Measurements from ENCODE around the gene ZNF407.
A peak's percentile ranks its signal among the peaks of the same experiment; 100 is the strongest.

The ZNF407 gene

GRCh38 chr18:74775239-74775638 lies 177.6 kb downstream of the ZNF407 start:
- no peak overlapping the region for H3K4me3 ChIP-seq (replicated peaks in 1 of 2; ENCODE audit: low read depth in 2 of 2, low read length in 2 of 2)
- peak; percentile 21 to 70 for DNase-seq (ENCODE audit: low read depth in 2 of 2)
- TF ChIP-seq CTCF (IDR thresholded peaks at IDR 0.05; ENCODE audit: low read depth, low read length), result no peak

GRCh38 chr18:74778191-74778847 lies 180.6 kb downstream of the ZNF407 start:
- no peak overlapping the region for H3K4me3 ChIP-seq (replicated peaks in 1 of 2; ENCODE audit: low read depth in 2 of 2, low read length in 2 of 2)
- no peak for TF ChIP-seq CTCF (IDR thresholded peaks at IDR 0.05; ENCODE audit: low read depth, low read length)
- DNase-seq (ENCODE audit: low read depth in 2 of 2), result peak; percentile 14 to 25

- no peak for DNase-seq (ENCODE audit: low read depth in 2 of 2)
- TF ChIP-seq CTCF (IDR thresholded peaks at IDR 0.05; ENCODE audit: low read depth, low read length), result no peak
- H3K4me3 ChIP-seq (replicated peaks in 1 of 2; ENCODE audit: low read depth in 2 of 2, low read length in 2 of 2), result no peak overlapping the region
Measured at GRCh38 chr18:74784752-74785151, 187.1 kb downstream of the ZNF407 start.

GRCh38 chr18:74785632-74786031 lies 188.0 kb downstream of the ZNF407 start:
- TF ChIP-seq CTCF (IDR thresholded peaks at IDR 0.05; ENCODE audit: low read depth, low read length), result no peak
- H3K4me3 ChIP-seq (replicated peaks in 1 of 2; ENCODE audit: low read depth in 2 of 2, low read length in 2 of 2), result no peak overlapping the region
- no peak for DNase-seq (ENCODE audit: low read depth in 2 of 2)

- TF ChIP-seq CTCF (IDR thresholded peaks at IDR 0.05; ENCODE audit: low read depth, low read length), result no peak
- no peak overlapping the region for H3K4me3 ChIP-seq (replicated peaks in 1 of 2; ENCODE audit: low read depth in 2 of 2, low read length in 2 of 2)
- no peak for DNase-seq (ENCODE audit: low read depth in 2 of 2)
Measured at GRCh38 chr18:74788657-74789056, 191.0 kb downstream of the ZNF407 start.

GRCh38 chr18:74789078-74789477 lies 191.4 kb downstream of the ZNF407 start:
- DNase-seq (ENCODE audit: low read depth in 2 of 2), result no peak

More at GRCh38 chr18:74789078-74789477, 191.4 kb downstream of the ZNF407 start:
- H3K4me3 ChIP-seq (replicated peaks in 1 of 2; ENCODE audit: low read depth in 2 of 2, low read length in 2 of 2), result no peak overlapping the region
- TF ChIP-seq CTCF (IDR thresholded peaks at IDR 0.05; ENCODE audit: low read depth, low read length), result no peak
